Activated naive CD4-positive, alpha-beta T cell treated with anti-CD3 and anti-CD28 coated beads, Interleukin-2, amount 50 U/mL, for 72 hours (primary cell): Measurements from ENCODE around the gene ADAM12. TPM values are rescaled to one million over a fixed set of nuclear protein-coding genes. Genes with fewer than 3 reads are reported as not detected.
A peak's percentile ranks its signal among the peaks of the same experiment; 100 is the strongest.
"Not testable (repeated sequence)": the region's sequence is repeated elsewhere in the genome, so short reads cannot be mapped to it uniquely, and the experiment has no call there.

Source experiments
- ATAC-seq, 2 donors: fragments of 150-1000 bp; cut with Tn5 transposase; 2 replicates each; pipeline ENCODE4 v1.10.0; 2021; ENCODE audit warnings: mild to moderate bottlenecking in 2 of 2, moderate library complexity in 2 of 2
- DNase-seq, 2 donors: peaks; one replicate each; pipeline ENCODE4 v3.0.0; 2021 to 2022; ENCODE audit warnings: low spot score in 2 of 2
- H3K27ac Mint-ChIP-seq, 2 donors: one replicate each; pipeline ENCODE4 v1.8.0; 2022; ENCODE audit warnings: mild to moderate bottlenecking in 2 of 2, mixed read lengths in 2 of 2
- H3K36me3 Mint-ChIP-seq, 2 donors: one replicate each; pipeline ENCODE4 v1.8.0; 2022; ENCODE audit warnings: mixed read lengths in 2 of 2
- H3K9me3 Mint-ChIP-seq, 2 donors: one replicate each; pipeline ENCODE4 v1.8.0; 2022; ENCODE audit warnings: mixed read lengths in 2 of 2
- total RNA-seq, 2 donors: library from RNA; stranded (reverse); gene quantifications; one replicate each; pipeline ENCODE4 v1.2.3, GENCODE V29; 2022

ADAM12 gene
- total RNA-seq, 2 donors from 2014 or later: 0.32 to 1.2 TPM

DNA sequence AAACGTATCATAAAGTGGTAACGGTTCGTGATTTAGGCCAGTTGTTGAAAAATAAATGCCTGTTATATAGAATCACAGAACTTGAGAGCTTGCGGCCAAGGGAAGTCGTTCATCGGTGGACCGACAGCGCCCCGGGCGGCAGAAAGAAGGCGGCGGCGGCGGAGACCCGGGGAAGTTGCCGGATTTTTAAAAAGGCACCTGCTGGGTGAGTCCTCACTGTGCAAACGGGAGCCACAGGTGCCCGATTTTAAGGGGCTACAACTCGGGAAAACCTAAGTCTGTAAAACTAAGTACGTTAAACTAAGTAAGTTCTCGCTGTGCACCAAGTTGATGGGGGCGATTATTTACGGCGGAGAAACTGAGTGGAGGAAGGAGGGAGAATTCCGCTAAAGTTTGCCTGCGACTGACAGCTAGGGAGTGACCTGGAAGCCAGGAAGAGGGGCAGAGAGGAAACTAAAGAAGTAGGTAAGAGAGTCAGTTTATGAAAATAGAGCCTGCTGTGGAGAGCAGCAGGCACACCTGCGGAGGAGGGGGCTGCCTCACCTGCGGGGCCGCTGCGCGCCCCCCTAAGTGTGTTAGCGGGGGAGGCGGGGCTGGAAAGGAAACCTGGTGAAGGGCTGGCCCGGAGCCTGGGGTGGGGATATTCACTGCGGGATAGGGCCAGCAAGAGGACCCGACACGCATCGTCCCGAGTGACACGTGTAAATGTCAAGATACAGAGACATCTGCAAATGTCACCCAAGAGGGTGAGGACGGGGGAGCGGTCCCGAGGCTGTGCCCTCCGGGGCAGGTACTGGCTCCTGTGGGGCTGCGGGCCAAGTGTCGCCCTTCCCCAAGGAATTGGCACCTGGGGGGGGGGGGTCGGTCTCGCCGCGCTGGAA, 996 bp downstream of the ADAM12 start:
- peaks cover 8 to 10% of the 10 kb centered on the region in 2 donors for H3K36me3 Mint-ChIP-seq
- no peak for ATAC-seq
- H3K27ac Mint-ChIP-seq: peak overlapping the region in 1 of 2 donors; percentile 84
- peak in 1 of 2 donors; percentile 56 for DNase-seq
- peaks cover 6% of the 10 kb centered on the region in 2 donors for H3K9me3 Mint-ChIP-seq

GRCh38 chr10:126384269-126384873, 3.9 kb downstream of the ADAM12 start:
- DNase-seq (no peak), ATAC-seq (no peak)
- Mint-ChIP-seq H3K9me3 (peaks cover 6 to 10% of the 10 kb centered on the region in 2 donors), H3K36me3 (peaks cover 8 to 10% of the 10 kb centered on the region in 2 donors), H3K27ac (no peak overlapping the region)

DNA sequence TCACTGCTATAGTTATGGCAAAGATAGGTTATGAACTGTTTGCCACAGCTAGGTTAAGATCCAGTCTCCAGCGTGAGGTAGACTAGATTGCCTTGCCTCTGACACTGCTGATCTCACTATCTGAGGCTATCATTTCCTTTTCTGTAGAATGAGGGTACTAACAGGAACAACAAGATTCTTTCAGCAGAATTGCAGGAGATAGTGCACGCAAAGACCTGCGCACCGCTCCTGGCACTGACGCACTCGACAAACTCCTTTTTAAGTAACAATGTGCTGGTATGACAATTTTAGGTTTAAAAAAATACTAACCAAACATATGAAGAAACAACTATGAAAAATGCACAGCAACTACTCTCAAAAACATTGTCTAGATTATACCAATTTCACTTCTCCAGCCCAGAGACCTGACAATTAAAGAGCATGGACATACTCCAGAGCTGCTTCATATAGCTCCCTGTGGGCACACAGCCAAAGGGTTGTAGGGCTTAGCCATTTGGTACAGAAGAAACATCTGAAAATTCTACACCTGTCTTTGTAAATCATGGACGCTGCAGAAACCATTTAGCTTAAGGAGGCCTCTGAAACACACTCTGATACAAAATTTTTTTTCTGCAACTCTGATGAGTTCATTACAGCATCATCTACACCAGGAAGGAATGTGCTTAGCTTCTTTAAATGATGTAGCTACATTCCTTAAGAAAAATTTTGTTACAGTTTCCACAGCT, 7.8 kb downstream of the ADAM12 start:
- no peaks in the 10 kb centered on the region for H3K36me3 Mint-ChIP-seq

GRCh38 chr10:126379166-126379565, 9.1 kb downstream of the ADAM12 start:
- H3K36me3 Mint-ChIP-seq, ATAC-seq, DNase-seq, H3K27ac Mint-ChIP-seq: not testable (repeated sequence)
- peaks cover 10 to 15% of the 10 kb centered on the region in 2 donors for H3K9me3 Mint-ChIP-seq

More for the DNA sequence above, 7.8 kb downstream of the ADAM12 start:
- H3K27ac Mint-ChIP-seq: no peak overlapping the region
- ATAC-seq: no peak
- no peak for DNase-seq
- H3K9me3 Mint-ChIP-seq: peaks cover 4 to 5% of the 10 kb centered on the region in 2 donors

- ATAC-seq (no peak), DNase-seq (no peak)
- H3K36me3 Mint-ChIP-seq: no peaks in the 10 kb centered on the region
- no peak overlapping the region for H3K27ac Mint-ChIP-seq
- H3K9me3 Mint-ChIP-seq: peaks cover 14 to 24% of the 10 kb centered on the region in 2 donors
Observed at GRCh38 chr10:126376956-126377355, 11.3 kb downstream of the ADAM12 start.

DNA sequence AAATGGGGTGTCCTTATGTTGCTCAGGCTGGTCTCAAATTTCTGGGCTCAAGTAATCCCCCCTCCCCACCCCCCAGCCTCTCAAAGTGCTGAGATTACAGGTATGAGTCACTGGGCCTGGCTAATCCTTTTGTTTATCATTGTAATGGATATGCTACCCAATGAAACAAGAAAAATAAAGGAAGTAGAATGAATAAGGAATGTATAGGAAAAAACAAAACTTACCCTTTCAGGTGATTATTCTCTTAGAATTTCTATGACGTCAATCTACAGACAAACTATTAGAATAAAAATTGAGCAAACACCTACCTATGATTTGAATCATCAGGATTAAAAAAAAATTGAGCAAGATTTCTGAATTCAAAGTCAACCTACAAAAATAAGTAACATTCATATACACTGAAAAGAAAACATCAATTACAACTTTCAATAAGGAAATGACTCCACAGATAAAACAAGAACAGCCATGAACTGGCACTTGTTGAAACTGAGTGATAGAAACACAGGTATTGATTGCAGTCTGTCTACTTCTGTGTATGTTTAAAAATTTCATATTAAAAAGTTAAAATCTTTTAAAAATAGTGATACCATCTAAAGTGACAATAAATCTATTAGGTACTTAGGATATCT, 12.2 kb downstream of the ADAM12 start:
- Mint-ChIP-seq H3K27ac (no peak overlapping the region), H3K36me3 (no peaks in the 10 kb centered on the region), H3K9me3 (peaks cover 14 to 24% of the 10 kb centered on the region in 2 donors)
- DNase-seq (no peak), ATAC-seq (no peak)

DNA sequence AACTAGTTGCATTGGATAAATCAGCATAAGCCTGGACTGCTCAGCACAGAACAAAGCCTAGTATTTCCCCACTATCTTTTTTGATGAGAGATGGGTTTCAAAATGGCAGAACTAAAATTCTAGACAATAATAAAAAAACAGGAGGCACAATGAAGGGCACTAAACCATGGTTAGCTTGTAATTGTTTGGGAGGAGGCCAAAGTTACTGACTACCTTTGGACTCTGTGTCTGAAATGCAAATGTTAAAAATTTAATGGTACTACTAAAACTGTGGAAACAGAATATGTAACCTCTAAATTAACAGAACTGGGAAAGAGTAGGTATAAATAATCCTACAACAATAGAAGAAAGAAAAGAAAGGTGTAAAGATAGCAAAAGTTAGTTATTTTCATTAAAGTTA, 13.0 kb downstream of the ADAM12 start:
- H3K36me3 Mint-ChIP-seq: no peaks in the 10 kb centered on the region
- no peak for DNase-seq
- no peak for ATAC-seq
- no peak overlapping the region for H3K27ac Mint-ChIP-seq
- peaks cover 14 to 24% of the 10 kb centered on the region in 2 donors for H3K9me3 Mint-ChIP-seq

GRCh38 chr10:126374435-126374834, 13.8 kb downstream of the ADAM12 start:
- no peaks in the 10 kb centered on the region for H3K36me3 Mint-ChIP-seq
- no peak for ATAC-seq
- peaks cover 14 to 20% of the 10 kb centered on the region in 2 donors for H3K9me3 Mint-ChIP-seq
- DNase-seq: no peak
- no peak overlapping the region for H3K27ac Mint-ChIP-seq

- H3K9me3 Mint-ChIP-seq: peaks cover 14 to 20% of the 10 kb centered on the region in 2 donors
- no peak overlapping the region for H3K27ac Mint-ChIP-seq
- DNase-seq (no peak), ATAC-seq (no peak)
- no peaks in the 10 kb centered on the region for H3K36me3 Mint-ChIP-seq
Observed at GRCh38 chr10:126373972-126374371, 14.3 kb downstream of the ADAM12 start.

DNA sequence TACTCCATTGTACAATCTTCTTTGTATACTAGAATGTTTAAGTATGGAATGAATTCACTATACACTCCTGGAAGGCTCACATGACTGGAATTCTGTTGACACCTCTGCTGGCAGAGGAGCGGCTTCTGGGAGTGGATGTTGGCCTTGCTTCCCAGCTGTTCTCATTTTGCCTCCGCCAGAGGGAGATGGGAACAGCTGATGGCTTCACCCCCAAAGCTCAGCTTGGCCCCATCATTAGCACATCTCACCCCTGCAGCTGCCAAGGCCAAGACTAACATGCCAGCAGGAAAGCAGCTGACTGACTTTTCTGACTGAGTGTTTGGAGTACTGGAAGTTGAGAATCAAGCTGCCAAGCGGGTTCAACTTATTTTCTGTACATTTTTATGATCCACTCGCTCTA, 15.1 kb downstream of the ADAM12 start:
- no peak overlapping the region for H3K27ac Mint-ChIP-seq
- H3K9me3 Mint-ChIP-seq: peaks cover 14 to 20% of the 10 kb centered on the region in 2 donors
- H3K36me3 Mint-ChIP-seq: no peaks in the 10 kb centered on the region
- ATAC-seq: no peak
- DNase-seq: no peak

- Mint-ChIP-seq H3K36me3 (no peaks in the 10 kb centered on the region), H3K9me3 (peaks cover 10 to 20% of the 10 kb centered on the region in 2 donors), H3K27ac (no peak overlapping the region)
- DNase-seq (no peak), ATAC-seq (no peak)
Observed at GRCh38 chr10:126372396-126372795, 15.9 kb downstream of the ADAM12 start.

DNA sequence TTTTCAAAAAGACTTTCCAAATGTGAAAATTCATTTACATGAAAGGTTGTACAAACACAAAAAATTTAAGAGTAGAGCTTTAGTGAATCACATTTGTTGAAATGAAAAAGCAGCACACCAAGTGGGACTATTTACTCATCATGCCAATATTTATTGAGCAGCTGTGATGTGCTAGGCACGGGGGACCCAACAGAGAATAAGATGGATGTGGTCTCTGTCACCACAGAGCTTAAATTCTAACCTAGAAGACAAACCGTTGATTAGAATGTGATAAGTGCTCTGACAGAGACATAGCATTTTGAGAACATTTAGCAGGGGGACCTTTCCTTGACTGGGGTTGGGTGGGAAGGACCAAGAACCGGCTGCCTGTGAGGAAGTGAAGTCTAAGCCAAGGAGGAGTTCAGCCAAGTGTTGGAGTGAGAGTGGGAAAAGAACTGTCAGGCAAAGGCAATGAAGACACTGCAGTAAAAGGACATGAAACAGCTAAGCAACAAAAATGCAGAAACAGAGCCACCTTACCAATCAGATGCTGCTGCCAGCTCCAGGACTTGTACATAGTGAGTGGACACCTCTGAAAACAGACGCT, 19.1 kb downstream of the ADAM12 start:
- no peaks in the 10 kb centered on the region for H3K36me3 Mint-ChIP-seq
- ATAC-seq (no peak), DNase-seq (no peak)
- H3K27ac Mint-ChIP-seq: no peak overlapping the region
- peaks cover 4 to 9% of the 10 kb centered on the region in 2 donors for H3K9me3 Mint-ChIP-seq

GRCh38 chr10:126357169-126357568, 31.1 kb downstream of the ADAM12 start:
- DNase-seq (no peak), ATAC-seq (no peak)
- peaks cover 35 to 49% of the 10 kb centered on the region in 2 donors for H3K9me3 Mint-ChIP-seq
- H3K36me3 Mint-ChIP-seq: peaks cover 0 to 20% of the 10 kb centered on the region in 2 donors
- H3K27ac Mint-ChIP-seq: no peak overlapping the region

DNA sequence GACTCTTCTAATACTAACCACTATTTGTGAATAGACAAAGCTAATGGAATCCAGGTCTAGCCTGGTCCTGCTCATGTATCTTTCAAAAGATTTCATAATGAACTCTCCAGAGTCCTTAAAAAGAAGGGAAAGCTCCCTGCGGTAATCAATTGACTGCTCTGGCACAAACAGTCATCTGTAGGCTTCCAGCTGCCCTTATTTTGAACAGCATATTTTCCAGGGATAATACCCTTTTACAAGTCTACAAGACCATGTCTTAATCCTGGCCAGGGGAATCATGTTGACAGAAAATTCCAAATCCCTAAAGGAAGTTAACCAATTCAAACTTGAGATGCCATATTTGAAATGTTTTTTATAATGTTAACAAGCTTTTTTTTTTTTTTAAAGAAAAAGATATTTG, 34.6 kb downstream of the ADAM12 start:
- H3K27ac Mint-ChIP-seq: no peak overlapping the region
- peaks cover 20 to 33% of the 10 kb centered on the region in 2 donors for H3K9me3 Mint-ChIP-seq
- H3K36me3 Mint-ChIP-seq: peaks cover 0 to 11% of the 10 kb centered on the region in 2 donors
- ATAC-seq (no peak), DNase-seq (no peak)

GRCh38 chr10:126352453-126352852, 35.8 kb downstream of the ADAM12 start:
- ATAC-seq (no peak), DNase-seq (no peak)
- Mint-ChIP-seq H3K27ac (no peak overlapping the region), H3K9me3 (peaks cover 17 to 26% of the 10 kb centered on the region in 2 donors), H3K36me3 (peaks cover 0 to 11% of the 10 kb centered on the region in 2 donors)

DNA sequence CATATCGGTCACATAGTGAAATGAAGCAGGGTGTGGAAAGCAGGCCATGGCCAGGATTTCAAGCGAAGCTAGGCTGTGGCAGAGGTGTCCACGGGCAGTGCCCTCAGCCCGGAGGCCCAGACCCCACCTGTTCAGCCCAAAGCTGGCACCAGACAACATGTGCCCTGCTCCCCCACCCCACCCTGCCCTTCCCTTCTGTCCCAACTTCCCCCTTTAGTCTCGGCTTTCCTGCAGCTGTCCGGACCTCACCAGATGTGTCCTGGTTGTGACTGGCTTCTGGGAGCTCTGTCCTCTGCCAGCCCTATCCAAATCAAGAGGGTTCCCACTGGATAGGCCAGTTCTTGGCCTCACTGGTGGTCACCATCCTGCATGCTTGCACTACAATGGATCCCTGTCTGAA, 37.3 kb downstream of the ADAM12 start:
- ATAC-seq: no peak

More for the DNA sequence above, 37.3 kb downstream of the ADAM12 start:
- Mint-ChIP-seq H3K36me3 (peaks cover 0 to 10% of the 10 kb centered on the region in 2 donors), H3K9me3 (peaks cover 5 to 16% of the 10 kb centered on the region in 2 donors), H3K27ac (no peak overlapping the region)
- no peak for DNase-seq
